Effector CD8-positive, alpha-beta T cell (primary cell): ENCODE measurements around the gene ANKEF1.
"Not testable (repeated sequence)": the region's sequence is repeated elsewhere in the genome, so short reads cannot be mapped to it uniquely, and the experiment has no call there.

Experiments
- DNase-seq: peaks from one replicate; lab custom pipeline; 2025; lab: John Stamatoyannopoulos, UW
- total RNA-seq, 4 experiments: gene quantifications; one replicate each; lab custom pipeline; 2026; lab: John Stamatoyannopoulos, UW

Gene ANKEF1
- total RNA-seq = 8.6 to 14.4 (median 12.6) reads per million in 4 experiments

DNA sequence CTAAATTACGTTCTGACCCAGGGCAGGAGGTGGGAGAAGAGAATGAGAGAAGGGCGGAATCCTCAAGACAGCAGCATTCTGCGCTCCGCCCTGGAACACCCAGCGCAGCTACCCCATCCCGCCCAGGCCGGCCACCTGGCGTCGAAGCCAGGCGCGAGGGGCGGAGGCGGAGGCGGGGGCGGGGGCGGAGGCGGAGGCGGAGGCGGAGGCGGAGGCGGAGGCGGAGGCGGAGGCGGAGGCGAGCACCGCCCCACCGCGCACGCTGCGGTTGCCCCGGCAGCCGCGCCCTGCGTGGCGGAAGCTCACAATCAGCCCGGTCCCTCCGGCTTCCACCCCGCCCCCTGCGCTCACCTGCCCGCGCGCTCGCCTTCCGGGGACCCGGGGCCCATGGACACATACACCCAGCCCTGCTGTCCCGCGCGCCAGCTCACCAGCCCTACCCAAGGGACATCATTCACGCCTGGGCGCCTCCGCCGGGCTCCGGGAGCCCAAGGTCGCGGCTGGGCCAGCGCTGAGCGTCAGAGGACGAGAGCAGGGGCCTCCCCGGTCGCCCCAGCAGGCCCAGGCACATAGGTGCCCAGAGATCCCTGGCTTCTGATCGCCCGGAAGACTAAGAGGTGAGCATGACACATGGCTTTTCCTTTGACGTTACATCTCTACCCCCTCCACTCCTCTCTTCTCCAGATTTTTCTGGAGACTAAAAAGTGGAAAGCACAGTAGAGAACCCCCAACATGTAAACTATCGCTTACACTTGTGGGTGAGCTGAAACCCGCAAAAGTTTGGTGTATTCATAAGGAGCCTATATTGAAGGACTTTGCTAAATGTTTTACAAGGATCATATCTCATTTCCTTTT is at the start of gene ANKEF1:
TSS of gene ANKEF1 (plus strand) at position 271 of the 855 bp plus-strand sequence. CDS start 3,315 bp downstream, outside the sequence.
- peak; percentile 59 for DNase-seq

DNA sequence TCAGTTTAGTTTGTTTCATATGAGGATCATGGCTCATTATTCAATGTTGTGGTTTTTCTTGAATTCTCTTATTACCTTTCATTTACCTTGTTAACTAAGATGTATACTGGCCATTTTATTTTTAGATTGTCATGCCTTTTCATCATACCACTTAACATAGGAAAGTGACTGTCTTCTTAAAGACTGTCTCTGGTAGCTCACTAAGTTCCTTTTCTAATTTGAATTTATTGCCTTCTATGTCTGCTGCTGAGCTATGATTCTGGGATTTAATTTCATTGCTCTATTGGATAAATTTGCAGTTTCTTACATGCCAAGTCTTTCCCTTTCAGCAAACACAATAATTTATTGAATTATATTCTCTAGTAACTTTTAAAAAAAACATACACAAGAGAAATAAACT is 49.5 kb upstream of the ANKEF1 start:
- DNase-seq = no peak

DNA sequence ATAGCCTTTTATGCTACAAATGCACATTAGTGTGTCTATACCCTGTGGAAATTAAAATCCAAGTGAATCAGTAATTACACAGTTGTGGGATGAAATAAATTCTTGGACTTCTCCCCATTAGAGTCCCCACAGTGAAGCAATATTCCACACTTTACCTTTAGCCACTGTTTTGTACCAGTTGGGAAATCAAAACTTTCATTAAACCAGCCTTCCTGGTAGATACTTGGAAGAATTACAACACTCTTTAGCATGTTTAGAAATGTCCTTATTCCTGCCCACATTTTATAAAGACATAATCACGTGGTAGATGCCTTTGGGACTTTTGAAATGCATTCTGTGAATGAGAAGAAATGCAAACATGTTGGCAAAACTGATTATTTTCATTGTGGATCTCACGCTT is 49.0 kb upstream of the ANKEF1 start:
- no peak for DNase-seq

DNA sequence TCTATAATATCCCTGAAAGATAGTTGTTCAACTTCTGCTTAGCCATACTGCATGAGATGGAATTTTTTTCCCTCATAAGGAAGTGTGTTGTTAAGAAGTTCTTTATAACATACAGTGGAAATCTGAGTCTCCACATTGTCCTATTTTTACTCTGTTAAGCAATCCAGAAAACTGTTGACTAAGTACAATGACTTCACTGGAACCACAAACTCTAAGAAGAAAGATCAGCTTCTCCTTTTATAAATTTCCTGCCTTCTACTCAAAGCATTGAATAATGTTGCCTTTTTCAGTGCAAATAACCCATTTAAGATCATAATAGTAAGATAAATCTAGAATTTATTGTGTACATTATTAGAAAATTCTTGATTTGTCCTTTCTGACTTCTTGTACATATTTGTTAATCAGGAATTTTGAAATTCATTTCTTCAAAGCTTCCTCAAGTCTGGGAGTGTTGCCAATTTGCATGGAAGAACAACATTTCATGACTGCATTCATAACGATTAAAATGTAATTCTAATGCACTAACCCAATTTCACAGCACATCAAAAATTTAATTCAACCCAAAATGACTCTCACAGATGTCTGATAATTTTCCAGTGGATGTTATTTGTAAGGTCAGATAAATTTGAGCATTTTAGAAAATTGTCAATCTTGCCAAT is 45.6 kb upstream of the ANKEF1 start:
- no peak for DNase-seq

DNA sequence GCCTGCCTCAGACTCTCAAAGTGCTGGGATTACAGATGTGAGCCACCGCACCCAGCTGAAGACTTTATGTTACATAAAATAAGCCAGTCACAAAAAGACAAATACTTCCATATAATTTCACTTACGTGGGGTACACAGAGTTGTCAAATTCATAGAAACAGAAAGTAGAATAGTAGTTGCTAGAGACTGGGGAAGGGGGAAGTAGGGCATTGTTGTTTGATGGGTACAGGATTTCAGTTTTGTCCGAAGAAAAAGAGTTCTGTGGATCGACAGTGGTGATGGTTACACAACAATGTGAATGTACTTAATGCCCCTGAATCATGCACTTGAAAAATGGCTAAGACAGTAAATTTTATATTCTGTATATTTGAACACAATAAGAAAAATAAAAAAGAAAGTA is 41.6 kb upstream of the ANKEF1 start:
- no peak for DNase-seq

DNA sequence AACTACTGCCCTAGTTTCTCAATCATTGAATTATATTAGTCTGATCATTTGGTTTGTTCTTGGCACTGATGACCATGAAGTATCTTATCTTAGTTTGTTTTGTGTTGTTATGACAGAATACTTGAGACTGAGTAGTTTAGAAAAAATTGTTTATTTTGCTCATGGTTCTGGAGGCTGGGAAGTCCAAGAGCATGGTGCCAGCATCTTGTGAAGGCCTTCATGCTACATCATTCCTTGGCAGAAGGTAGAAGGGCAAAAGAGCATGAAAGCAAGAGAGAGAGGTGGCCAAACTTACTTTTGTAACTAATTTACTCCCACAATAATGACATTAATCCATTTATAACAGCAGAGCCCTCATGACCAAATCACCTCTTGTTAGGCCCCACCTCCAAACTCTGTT is 40.1 kb upstream of the ANKEF1 start:
- DNase-seq = no peak

DNA sequence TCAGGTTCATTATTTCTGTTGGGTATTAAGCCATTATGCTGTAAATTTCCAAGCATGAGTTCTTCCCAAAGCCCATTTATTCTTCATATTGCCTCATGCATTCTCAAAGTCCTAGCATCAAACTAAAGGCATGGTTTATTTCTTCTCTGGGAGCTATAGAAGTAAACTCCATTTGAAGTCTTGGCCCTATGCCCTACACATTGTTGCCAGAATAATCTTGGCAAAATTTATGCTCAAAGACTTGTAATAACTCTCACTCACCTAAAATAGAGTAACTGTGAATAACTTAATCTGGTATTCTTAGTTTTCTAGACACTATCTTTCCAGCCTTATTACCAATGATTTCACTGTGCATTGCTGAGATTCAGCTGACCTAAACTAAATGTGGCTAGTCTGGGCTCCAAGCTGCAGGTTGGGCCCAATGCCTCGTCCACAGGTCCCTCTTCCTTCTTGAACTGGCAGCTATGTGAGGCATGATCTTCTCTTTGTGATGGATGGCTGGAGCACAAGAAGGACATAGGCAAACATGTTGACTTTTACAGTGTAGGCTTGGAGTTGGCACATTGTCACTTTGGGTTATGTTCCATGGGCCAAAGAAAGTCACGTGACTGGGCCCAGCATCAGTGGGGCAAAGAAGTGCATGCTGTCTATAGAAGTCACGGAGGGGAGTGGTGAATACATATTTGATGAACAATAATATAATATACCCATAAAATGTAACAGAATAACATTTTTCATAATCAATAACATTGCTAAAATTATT is 39.1 kb upstream of the ANKEF1 start:
- DNase-seq = no peak

DNA sequence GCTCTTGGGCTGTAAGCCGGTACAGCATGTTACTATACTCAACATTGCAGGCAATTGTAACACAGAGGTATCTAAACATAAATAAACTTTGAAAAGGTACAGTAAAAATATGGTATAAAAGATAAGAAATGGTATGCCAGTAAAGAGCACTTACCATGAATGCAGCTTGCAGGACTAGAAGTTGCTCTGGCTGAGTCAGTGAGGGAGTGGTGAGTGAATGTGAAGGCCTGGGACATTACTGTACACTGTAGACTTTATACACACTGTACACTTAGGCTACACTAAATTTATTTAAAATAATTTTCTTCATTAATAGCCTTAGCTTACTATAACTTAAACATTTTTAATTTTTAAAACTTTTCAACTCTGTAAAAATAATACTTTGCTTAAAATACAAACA is 37.8 kb upstream of the ANKEF1 start:
- DNase-seq = no peak

DNA sequence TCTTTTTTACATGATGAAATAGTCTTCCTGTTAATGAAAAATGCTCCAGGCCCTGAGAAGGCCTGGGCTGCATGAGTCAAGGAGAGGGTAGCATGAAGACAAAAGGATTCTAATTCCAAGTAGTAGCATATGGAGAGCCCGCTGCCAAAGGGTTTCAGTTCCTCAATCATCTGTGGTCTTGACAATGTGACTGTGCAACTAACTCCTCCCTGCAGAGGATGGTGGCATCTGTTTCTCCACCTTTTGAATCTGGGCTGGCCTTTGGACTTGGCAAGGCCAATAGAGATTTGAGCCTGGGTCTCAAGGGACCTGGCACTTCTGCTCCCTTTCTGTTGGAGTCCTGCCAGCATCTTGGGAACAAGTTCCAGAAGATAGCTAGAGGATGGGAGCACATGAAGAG is 35.1 kb upstream of the ANKEF1 start:
- no peak for DNase-seq

DNA sequence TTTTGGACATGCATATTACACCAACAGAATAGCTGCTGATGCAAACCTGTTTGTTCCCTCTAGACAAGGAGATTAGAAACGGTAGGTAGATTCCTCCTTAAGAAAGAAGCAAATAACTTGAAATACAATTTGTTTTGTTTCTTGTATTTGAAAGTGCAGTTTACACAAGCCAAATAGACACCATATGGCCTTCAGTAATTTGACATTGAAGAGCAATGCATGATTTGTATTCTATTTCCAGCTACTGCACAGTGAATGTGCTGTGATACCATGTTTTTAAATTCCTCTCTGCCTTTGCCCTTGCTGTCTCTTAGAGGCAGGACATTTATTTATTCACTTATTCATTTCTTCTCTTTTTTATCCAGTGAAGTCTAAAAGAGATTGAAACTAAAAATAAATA is 31.9 kb upstream of the ANKEF1 start:
- DNase-seq = no peak

DNA sequence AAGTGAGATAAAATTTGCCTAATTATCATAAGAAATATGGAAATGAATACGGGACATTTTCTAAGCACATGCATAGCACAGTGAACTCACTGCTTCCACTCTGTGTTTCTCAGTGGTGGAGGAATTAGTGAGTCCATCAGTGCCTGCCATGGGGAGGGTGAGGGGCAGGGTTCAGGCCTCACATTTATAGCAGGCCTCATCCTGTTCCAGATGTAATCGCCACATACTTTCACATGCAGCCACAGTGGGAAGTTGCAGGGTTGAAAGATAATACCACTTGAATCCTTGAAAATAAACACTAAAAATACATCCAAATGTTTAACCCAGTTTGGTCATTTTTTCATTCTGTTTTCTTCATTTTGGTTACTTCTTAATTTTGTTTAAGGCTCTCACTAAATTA is 29.9 kb upstream of the ANKEF1 start:
- no peak for DNase-seq

DNA sequence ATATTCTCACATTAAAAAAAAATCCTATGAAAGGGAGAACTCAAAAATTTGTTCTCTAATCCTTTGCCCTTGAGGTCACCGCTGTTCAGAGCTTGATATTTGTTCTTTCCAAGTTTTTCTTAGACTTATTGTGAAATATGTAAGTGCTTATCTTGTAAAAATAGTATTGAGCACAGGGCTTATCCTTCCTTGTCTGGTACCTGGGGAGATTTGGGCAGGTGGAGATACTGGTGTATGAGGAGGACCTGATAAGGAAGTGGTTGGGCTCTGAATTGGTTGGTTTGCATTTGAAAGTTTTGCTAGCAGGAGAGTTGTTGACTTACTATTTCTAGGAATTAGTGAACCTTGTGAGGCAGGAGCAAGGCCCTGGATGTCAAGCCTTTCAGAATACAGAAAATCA is 28.9 kb upstream of the ANKEF1 start:
- DNase-seq = no peak

DNA sequence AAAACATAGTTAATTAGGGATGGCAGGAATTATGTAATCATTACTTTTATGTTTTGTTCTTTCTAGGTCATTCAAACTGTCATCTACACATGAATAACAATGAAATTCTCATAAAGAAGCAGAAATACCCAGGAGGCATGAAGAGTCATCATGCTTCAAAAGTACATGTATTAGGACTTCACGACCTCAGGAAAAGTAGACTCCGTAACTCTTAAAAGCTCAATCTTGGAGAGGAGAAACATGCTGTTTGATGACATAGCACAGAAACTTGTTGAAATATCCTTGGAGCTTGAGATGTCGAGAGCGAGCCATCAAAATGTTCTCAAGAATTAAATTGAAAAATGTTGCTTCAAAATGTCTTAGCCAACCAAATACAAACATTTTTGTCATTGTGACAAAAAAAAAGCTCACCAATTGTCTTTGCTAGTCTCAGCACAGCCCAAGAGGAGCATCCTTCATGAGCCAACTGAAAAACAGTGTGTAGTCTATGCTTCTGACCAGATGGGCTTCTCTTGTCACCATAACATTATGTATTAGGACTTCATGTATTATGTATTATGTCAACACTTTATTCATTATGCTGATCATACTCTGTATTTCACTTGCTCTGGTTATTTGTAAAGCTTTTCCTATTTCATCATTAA is 28.2 kb upstream of the ANKEF1 start:
- DNase-seq = no peak

DNA sequence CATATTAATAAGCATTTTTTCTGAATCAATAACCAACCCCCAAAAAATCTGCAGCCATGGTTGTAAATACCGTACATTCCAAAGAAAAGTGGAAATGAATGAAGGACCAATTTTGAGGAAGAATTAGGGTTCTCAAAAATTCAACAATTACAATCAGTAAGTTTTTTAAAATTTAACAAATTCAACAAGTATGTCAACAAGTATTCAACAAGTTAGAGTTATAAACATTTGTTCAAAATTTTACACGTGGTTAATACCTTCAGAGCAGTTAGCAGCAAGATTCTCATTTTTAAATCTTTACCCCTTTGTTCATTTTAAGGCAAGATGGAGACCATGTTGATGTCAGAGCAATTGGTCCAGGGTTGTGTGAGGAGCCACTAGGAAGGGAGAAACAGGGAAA is 27.6 kb upstream of the ANKEF1 start:
- DNase-seq = no peak

DNA sequence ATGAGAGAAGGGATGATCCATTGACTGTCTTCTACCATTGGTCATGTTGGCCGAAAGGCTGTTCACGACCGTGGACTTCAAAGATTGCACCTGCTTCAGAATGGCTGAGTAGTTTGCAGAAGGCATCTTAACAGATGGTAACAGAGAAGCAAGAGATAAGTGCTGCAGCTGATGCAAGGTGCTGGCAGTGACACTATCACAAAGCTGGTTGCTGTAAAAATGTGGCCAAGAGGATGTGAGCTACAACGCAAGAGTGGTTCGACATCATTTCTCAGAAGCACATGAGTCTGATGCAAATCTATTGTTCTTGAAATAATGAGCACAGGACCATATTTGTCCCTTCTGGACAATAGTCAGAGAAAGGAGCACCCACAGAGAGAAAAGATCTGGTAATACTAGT is 27.0 kb upstream of the ANKEF1 start:
- DNase-seq = no peak

DNA sequence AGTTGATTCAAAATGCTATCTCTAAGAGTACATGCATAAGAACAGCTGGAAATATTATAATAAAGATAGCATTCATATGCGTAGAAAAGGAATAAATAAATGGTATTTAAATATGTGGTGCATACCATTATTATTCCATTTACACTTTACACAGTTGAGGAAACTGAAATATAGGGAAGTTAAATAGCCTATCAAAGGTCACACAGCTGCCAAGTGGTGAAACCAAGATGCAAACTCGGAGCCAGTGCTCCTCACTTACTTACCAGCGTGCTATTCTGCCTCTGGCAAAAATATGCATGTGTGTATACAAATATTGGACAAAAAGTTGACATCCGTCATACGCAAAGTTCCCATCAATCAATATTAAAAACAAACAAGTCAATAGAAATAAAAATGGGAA is 22.3 kb upstream of the ANKEF1 start:
- DNase-seq = no peak

DNA sequence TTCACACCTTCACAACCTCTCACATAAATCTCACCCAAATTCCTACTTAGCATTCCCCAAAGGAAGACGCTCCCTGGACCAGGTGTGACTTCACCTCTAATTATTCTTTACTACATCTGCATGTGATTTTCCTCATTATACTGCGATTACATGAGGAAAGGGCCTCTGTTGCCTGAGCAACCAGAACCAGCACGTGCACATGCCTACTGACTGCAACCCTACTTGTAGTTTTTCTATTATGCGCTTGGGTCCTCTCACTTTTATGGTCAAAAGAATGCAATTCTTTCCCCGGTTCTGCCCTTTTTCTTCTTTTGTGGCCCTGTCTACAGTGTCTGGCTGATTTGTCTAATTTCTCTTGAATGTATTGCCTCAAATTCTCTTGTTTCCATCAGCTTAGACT is 20.4 kb upstream of the ANKEF1 start:
- no peak for DNase-seq

DNA sequence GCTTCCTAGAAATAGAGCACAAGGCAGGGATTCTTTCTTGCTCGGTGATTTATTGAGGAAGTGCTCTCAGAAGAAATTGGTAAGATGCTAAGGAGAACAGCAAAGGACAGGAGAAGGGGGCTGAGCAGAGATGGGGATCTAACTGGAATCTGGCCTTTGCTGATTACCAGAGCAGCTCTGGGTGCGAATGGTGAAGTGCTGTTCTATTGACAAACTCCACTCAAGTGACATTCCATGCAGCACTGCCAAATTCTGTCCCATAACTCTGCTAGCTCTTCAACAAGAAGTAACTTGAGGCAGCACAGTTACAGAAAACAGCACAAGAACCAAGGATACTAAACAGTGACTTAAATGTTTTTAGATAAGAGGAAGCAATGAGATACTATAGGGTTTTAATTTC is 13.8 kb upstream of the ANKEF1 start:
- DNase-seq = no peak

DNA sequence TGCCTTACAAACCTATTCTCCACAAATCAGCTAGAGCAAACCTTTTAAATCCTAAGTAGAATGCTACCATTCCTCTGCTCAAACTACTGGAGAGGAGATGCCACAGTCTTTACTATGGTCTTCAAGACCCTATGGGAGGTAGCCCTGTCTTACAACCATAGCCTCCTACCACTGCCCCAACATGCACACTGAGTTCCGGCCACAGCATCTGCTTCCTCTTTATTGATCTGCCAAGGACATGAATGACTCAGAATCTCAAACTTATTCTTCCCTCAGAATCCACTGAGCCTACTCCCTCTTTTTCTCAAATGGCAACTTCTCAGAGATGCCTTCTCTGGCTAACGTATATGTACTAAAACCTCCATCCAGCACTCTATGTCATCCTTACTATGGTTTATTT is 12.2 kb upstream of the ANKEF1 start:
- no peak for DNase-seq

DNA sequence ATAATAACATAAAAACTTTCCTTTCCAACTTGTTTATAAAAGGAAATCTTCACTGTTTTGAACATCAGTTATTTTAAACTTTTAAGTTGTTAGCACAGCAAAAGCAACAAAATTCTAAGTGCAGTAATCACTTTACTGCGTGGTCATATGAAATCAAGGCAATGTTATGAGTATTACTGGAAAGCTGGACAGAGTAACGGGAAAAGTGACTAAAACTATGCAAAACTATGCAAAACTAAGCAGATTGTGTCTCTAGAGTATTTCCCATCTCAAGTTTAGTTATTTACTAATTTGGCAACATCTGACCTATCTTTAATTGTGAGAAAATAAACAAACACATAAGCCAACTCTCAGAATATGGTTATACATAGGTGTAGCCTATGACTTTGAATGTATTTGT is 10.9 kb upstream of the ANKEF1 start:
- DNase-seq = no peak

DNA sequence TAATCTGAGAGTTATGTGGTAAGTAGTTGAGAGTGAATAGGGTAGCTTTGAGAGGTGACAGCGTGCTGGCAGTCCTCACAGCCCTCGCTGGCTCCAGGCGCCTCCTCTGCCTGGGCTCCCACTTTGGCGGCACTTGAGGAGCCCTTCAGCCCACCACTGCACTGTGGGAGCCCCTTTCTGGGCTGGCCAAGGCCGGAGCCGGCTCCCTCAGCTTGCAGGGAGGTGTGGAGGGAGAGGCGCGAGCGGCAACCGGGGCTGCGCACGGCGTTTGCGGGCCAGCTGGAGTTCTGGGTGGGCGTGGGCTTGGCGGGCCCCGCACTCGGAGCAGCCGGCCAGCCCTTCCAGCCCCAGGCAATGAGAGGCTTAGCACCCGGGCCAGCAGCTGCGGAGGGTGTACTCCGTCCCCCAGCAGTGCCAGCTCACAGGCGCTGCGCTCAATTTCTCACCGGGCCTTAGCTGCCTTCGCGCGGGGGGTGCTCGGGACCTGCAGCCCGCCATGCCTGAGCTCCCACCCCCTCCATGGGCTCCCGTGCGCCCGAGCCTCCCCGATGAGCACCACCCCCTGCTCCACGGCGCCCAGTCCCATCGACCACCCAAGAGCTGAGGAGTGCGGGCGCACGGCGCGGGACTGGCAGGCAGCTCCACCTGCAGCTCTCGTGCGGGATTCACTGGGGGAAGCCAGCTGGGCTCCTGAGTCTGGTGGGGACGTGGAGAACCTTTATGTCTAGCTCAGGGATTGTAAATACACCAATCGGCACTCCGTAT is 3.2 kb upstream of the ANKEF1 start:
- not testable (repeated sequence) for DNase-seq
